IMR-90 (cell line): ENCODE data around the gene LCE6A.

Experiments
- BHLHE40 ChIP-seq: fragments of 150-350 bp; IDR thresholded peaks from 2 replicates; pipeline ENCODE4 v1.6.1; 2016; ENCODE audit warnings: mild to moderate bottlenecking, low read depth, low read length
- CEBPB ChIP-seq: IDR thresholded peaks from 2 replicates; pipeline ENCODE4 v1.6.1; 2012; ENCODE audit warnings: low read depth, low read length, improper control_type of control experiment
- MAFK ChIP-seq: IDR thresholded peaks from 2 replicates; pipeline ENCODE4 v1.6.1; 2012; ENCODE audit warnings: low read depth, low read length, improper control_type of control experiment
- MAZ ChIP-seq: IDR thresholded peaks from 2 replicates; pipeline ENCODE4 v1.6.1; 2012; ENCODE audit warnings: low read depth, mild to moderate bottlenecking, low read length, improper control_type of control experiment, moderate library complexity, borderline replicate concordance
- MXI1 ChIP-seq: IDR thresholded peaks from 2 replicates; pipeline ENCODE4 v1.6.1; 2012; ENCODE audit warnings: low read depth, mild to moderate bottlenecking, low read length, moderate library complexity, borderline replicate concordance
- POLR2A ChIP-seq: IDR thresholded peaks from 2 replicates; pipeline ENCODE4 v1.6.1; 2012; ENCODE audit warnings: mild to moderate bottlenecking, low read depth, low read length
- RAD21 ChIP-seq: IDR thresholded peaks from 2 replicates; pipeline ENCODE4 v1.6.1; 2012; ENCODE audit warnings: low read length, improper control_type of control experiment
- RCOR1 ChIP-seq: IDR thresholded peaks from 2 replicates; pipeline ENCODE4 v1.6.1; 2012; ENCODE audit warnings: mild to moderate bottlenecking, low read length, improper control_type of control experiment; ENCODE audit not compliant: insufficient replicate concordance
- USF2 ChIP-seq: fragments of 150-350 bp; IDR thresholded peaks from 2 replicates; pipeline ENCODE4 v1.6.1; 2017; ENCODE audit warnings: mild to moderate bottlenecking, antibody characterized with exemption, low read length, low read depth
- TF ChIP-seq, protein P1 (sequence below): conservative IDR thresholded peaks from 2 replicates; pipeline ENCODE4 v1.5.1; 2012; ENCODE audit warnings: mild to moderate bottlenecking, low read depth, low read length, improper control_type of control experiment

- TF ChIP-seq RCOR1 (no peak), MXI1 (no peak), CEBPB (no peak), BHLHE40 (no peak), RAD21 (peak; percentile 55), POLR2A (no peak), MAFK (no peak), USF2 (no peak), MAZ (no peak)
- TF ChIP-seq, protein P1, sequence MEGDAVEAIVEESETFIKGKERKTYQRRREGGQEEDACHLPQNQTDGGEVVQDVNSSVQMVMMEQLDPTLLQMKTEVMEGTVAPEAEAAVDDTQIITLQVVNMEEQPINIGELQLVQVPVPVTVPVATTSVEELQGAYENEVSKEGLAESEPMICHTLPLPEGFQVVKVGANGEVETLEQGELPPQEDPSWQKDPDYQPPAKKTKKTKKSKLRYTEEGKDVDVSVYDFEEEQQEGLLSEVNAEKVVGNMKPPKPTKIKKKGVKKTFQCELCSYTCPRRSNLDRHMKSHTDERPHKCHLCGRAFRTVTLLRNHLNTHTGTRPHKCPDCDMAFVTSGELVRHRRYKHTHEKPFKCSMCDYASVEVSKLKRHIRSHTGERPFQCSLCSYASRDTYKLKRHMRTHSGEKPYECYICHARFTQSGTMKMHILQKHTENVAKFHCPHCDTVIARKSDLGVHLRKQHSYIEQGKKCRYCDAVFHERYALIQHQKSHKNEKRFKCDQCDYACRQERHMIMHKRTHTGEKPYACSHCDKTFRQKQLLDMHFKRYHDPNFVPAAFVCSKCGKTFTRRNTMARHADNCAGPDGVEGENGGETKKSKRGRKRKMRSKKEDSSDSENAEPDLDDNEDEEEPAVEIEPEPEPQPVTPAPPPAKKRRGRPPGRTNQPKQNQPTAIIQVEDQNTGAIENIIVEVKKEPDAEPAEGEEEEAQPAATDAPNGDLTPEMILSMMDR = peak; percentile 67
Measured at GRCh38 chr1:152869808-152870419, 27.3 kb downstream of the LCE6A start.
